ENCODE data around the gene NUP188.

NUP188 gene

DNA sequence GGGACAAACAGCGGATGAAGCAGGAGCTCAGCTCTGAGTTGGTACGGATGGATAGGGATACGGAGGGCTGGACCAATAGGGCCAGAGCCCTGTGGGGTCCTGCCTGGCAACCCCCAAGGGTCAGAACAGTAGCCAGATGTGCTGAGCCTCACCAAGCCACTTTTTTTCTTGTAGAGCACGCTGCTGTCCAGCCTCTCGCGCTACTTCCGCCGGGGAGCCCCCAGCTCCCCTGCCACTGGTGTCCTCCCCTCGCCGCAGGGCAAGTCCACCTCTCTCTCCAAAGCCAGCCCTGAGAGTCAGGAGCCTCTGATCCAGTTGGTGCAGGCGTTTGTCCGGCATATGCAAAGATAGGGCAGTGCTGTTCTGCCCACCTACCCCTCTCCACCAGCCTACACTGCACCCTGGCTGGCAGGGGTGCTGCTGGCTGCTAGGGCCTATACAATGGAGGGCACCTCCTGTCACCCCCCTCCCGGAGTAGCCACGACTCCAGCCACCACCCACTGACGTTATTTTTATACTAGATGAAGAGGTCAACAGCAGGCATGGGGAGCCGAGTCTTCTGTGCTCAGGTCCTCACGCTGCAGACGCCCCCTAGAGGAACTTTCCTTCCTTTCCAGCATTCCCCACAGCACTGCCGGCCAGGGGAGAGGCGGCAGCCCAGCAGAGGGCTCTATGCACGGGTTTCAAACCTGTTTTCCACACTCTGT, 59.0 kb downstream of the NUP188 start (continued):
- TF ChIP-seq ZNF660 (tag by site-specific recombination; IDR thresholded peaks at IDR 0.05) (peak; percentile 60; the same call in 1 of the 2 replicates), ZNF24 (tag by site-specific recombination; IDR thresholded peaks at IDR 0.05) (no peak), ZNF132 (tag by site-specific recombination; IDR thresholded peaks at IDR 0.05; ENCODE audit: borderline replicate concordance) (no peak), ZNF2 (tag by site-specific recombination; IDR thresholded peaks at IDR 0.05) (peak; percentile 97), ZNF280C (tag by site-specific recombination; IDR thresholded peaks at IDR 0.05) (no peak), ZNF398 (tag by site-specific recombination; IDR thresholded peaks at IDR 0.05) (no peak), BCL6B (tag by site-specific recombination; IDR thresholded peaks at IDR 0.05) (no peak), ZSCAN30 (tag by site-specific recombination; IDR thresholded peaks at IDR 0.05) (no peak), EGR2 (tag by site-specific recombination; IDR thresholded peaks at IDR 0.05; ENCODE audit: low read depth) (no peak), ZNF747 (tag by site-specific recombination; IDR thresholded peaks at IDR 0.05) (no peak), GLI2 (tag by site-specific recombination; IDR thresholded peaks at IDR 0.05; ENCODE audit: borderline replicate concordance, low read depth) (no peak), ZBTB17 (tag by site-specific recombination; IDR thresholded peaks at IDR 0.05) (0 out of 2 replicates have a peak, but pooled peaks have one; percentile 15), ZNF830 (tag by site-specific recombination; IDR thresholded peaks at IDR 0.05; ENCODE audit: low read depth) (no peak), WT1 (tag by site-specific recombination; IDR thresholded peaks at IDR 0.05) (no peak), ZNF626 (tag by site-specific recombination; IDR thresholded peaks at IDR 0.05) (no peak), ZNF16 (tag by site-specific recombination; IDR thresholded peaks at IDR 0.05; ENCODE audit: low read depth) (no peak), CTCF (tag by site-specific recombination; IDR thresholded peaks at IDR 0.05) (peak; percentile 92), ZNF510 (tag by site-specific recombination; IDR thresholded peaks at IDR 0.05; ENCODE audit: insufficient replicate concordance) (no peak), ZNF514 (tag by site-specific recombination; IDR thresholded peaks at IDR 0.05) (no peak), ZNF654 (tag by site-specific recombination; IDR thresholded peaks at IDR 0.05; ENCODE audit: low read depth) (peak; percentile 38), SP3 (tag by site-specific recombination; IDR thresholded peaks at IDR 0.05) (no peak), GLI4 (tag by site-specific recombination; IDR thresholded peaks at IDR 0.05) (no peak), ZNF184 (tag by site-specific recombination; IDR thresholded peaks at IDR 0.05) (no peak), SALL2 (tag by site-specific recombination; IDR thresholded peaks at IDR 0.05; ENCODE audit: borderline replicate concordance) (no peak), ZNF791 (tag by site-specific recombination; IDR thresholded peaks at IDR 0.05) (no peak), ZNF501 (tag by site-specific recombination; IDR thresholded peaks at IDR 0.05) (0 out of 2 replicates have a peak, but pooled peaks have one; percentile 25), RBAK (tag by site-specific recombination; IDR thresholded peaks at IDR 0.05) (no peak), ZNF629 (tag by site-specific recombination; IDR thresholded peaks at IDR 0.05) (0 out of 2 replicates have a peak, but pooled peaks have one; percentile 41)

All from HEK293 (cell line).